ENCODE data around the gene PRSS23. TPM values are rescaled to one million over a fixed set of nuclear protein-coding genes. Genes with fewer than 3 reads are reported as not detected.

Gene PRSS23
- total RNA-seq, 1 experiment from 2014 or later: 9.8 TPM

DNA sequence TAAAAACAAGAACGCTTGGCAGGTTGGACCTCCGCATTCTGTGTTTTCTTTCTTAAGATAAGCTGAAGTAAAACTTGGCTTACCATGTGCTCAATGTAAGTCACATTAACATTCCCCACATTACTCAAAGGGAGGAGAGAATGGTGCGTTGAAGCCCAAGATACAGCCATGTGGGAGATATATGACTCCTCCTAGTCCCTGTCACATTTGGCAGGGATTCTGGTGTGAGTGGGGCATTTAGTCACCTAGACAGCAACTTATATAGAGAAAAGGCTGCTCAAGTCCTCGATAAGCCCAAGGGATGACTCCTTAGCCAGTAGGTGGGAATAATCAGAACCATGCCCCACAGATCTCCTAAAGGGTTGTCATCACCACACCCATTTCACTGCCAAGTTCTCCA lies 4.6 kb downstream of the PRSS23 start:
- CTCF ChIA-PET: interaction anchor here (0.6 to 1.9 kb wide), 7 partner anchors 11 to 350 kb away, joined by 3 to 8 read pairs (median 3); no protein-coding TSS in a partner anchor
- TF ChIP-seq, protein P1, sequence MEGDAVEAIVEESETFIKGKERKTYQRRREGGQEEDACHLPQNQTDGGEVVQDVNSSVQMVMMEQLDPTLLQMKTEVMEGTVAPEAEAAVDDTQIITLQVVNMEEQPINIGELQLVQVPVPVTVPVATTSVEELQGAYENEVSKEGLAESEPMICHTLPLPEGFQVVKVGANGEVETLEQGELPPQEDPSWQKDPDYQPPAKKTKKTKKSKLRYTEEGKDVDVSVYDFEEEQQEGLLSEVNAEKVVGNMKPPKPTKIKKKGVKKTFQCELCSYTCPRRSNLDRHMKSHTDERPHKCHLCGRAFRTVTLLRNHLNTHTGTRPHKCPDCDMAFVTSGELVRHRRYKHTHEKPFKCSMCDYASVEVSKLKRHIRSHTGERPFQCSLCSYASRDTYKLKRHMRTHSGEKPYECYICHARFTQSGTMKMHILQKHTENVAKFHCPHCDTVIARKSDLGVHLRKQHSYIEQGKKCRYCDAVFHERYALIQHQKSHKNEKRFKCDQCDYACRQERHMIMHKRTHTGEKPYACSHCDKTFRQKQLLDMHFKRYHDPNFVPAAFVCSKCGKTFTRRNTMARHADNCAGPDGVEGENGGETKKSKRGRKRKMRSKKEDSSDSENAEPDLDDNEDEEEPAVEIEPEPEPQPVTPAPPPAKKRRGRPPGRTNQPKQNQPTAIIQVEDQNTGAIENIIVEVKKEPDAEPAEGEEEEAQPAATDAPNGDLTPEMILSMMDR (IDR thresholded peaks at IDR 0.05; ENCODE audit: unreplicated experiment): no peak
- Mint-ChIP-seq H3K27ac (ENCODE audit: low read depth, unreplicated experiment) (no peak overlapping the region), H3K4me3 (ENCODE audit: unreplicated experiment) (no peak overlapping the region), H3K36me3 (ENCODE audit: insufficient read depth, unreplicated experiment) (peaks cover 5% of the 10 kb centered on the region), H3K27me3 (ENCODE audit: insufficient read depth, unreplicated experiment) (no peaks in the 10 kb centered on the region), H3K9me3 (ENCODE audit: unreplicated experiment) (no peaks in the 10 kb centered on the region), H3K4me1 (ENCODE audit: insufficient read depth, unreplicated experiment) (peaks cover 11% of the 10 kb centered on the region)
- no TSS peak for BruUV-seq (replicated peaks)
- intact Hi-C loops (cut with micrococcal nuclease): loop anchor here (5.0 kb wide), 2 partner anchors 133 to 348 kb away; partner anchors contain the start of gene ME3
- POLR2A ChIA-PET: no interaction called here
- DNase-seq (ENCODE audit: unreplicated experiment): no peak

DNA sequence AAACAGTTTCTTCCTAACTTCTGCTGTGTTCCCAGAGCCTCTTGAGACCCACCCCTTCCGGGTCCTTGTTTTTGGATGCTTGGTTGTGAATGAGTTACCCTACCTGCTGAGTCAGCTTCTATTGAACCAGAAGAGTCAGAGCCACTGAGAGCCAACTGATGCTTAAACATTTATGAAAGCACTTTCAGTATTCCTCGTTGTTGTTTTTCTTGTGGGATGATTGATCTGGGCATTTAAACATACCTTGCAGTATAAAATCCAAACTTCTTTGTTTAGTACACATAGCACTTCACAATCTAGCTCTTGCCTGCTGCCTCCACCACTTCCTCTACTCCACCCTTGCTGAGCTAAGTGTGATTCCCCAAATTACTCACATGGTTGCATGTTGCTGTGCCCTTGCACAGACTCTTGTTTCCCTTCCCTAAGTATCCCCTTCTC lies 5.5 kb downstream of the PRSS23 start:
- no TSS peak for BruUV-seq (replicated peaks)
- no peaks in the 10 kb centered on the region for H3K9me3 Mint-ChIP-seq (ENCODE audit: unreplicated experiment)
- H3K36me3 Mint-ChIP-seq (ENCODE audit: insufficient read depth, unreplicated experiment): peaks cover 5% of the 10 kb centered on the region
- intact Hi-C loops (cut with micrococcal nuclease): no loop called here
- TF ChIP-seq, protein P1 (IDR thresholded peaks at IDR 0.05; ENCODE audit: unreplicated experiment): no peak
- no peaks in the 10 kb centered on the region for H3K27me3 Mint-ChIP-seq (ENCODE audit: insufficient read depth, unreplicated experiment)
- H3K4me1 Mint-ChIP-seq (ENCODE audit: insufficient read depth, unreplicated experiment): peaks cover 11% of the 10 kb centered on the region
- ChIA-PET CTCF (interaction anchor here (0.6 to 1.9 kb wide), 8 partner anchors 10 to 943 kb away, joined by 3 to 8 read pairs (median 3); no protein-coding TSS in a partner anchor), POLR2A (no interaction called here)
- no peak for DNase-seq (ENCODE audit: unreplicated experiment)
- no peak overlapping the region for H3K4me3 Mint-ChIP-seq (ENCODE audit: unreplicated experiment)
- H3K27ac Mint-ChIP-seq (ENCODE audit: low read depth, unreplicated experiment): peak overlapping the region; percentile 11

DNA sequence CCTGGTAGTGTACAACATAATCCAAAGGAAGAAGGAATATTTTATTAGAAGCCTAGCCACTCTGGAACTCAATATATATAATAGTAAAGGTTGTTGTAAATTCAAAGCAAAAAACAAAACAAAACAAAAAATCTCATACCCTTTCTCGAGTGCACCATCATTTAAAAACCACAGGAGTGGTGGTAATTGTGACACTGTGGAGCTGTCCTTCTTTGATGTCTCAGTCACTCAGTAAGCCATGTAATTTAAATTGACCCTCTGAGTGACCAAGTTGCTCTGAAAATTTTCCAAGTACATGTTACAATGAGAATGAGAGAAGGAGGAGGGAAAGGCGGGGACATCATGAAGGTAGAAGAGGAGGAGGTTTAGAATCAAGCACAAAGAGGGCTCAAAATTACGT lies 6.6 kb downstream of the PRSS23 start:
- ChIA-PET POLR2A (no interaction called here), CTCF (interaction anchor here (1.2 to 1.3 kb wide), 3 partner anchors 11 to 446 kb away, joined by 3 to 4 read pairs (median 3); no protein-coding TSS in a partner anchor)
- BruUV-seq (replicated peaks): no TSS peak
- intact Hi-C loops (cut with micrococcal nuclease): no loop called here
- Mint-ChIP-seq H3K27me3 (ENCODE audit: insufficient read depth, unreplicated experiment) (no peaks in the 10 kb centered on the region), H3K36me3 (ENCODE audit: insufficient read depth, unreplicated experiment) (peaks cover 5% of the 10 kb centered on the region), H3K9me3 (ENCODE audit: unreplicated experiment) (no peaks in the 10 kb centered on the region), H3K27ac (ENCODE audit: low read depth, unreplicated experiment) (no peak overlapping the region), H3K4me3 (ENCODE audit: unreplicated experiment) (no peak overlapping the region), H3K4me1 (ENCODE audit: insufficient read depth, unreplicated experiment) (peaks cover 11% of the 10 kb centered on the region)
- TF ChIP-seq, protein P1 (IDR thresholded peaks at IDR 0.05; ENCODE audit: unreplicated experiment): no peak
- no peak for DNase-seq (ENCODE audit: unreplicated experiment)

DNA sequence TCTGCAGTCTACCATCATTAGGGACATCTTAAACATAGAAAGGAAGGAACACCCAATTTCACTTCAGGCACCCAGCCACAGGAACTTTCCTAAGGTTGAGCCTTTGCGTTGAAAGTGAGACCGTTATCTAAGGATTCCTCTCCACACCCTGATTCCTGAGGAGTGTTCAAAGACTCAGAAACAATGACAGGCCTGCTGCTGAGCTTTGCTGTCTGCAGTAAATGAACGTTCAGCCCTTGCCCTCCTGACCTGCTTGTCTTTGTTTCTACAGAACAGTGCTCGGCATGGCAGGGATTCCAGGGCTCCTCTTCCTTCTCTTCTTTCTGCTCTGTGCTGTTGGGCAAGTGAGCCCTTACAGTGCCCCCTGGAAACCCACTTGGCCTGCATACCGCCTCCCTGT lies 7.0 kb downstream of the PRSS23 start:
- Mint-ChIP-seq H3K4me1 (ENCODE audit: insufficient read depth, unreplicated experiment) (peaks cover 11% of the 10 kb centered on the region), H3K9me3 (ENCODE audit: unreplicated experiment) (no peaks in the 10 kb centered on the region), H3K36me3 (ENCODE audit: insufficient read depth, unreplicated experiment) (peaks cover 5% of the 10 kb centered on the region), H3K27ac (ENCODE audit: low read depth, unreplicated experiment) (no peak overlapping the region), H3K27me3 (ENCODE audit: insufficient read depth, unreplicated experiment) (no peaks in the 10 kb centered on the region), H3K4me3 (ENCODE audit: unreplicated experiment) (no peak overlapping the region)
- TF ChIP-seq, protein P1 (IDR thresholded peaks at IDR 0.05; ENCODE audit: unreplicated experiment): no peak
- no TSS peak for BruUV-seq (replicated peaks)
- CTCF ChIA-PET: interaction anchor here (1.3 kb wide), 1 partner anchor 345 kb away, joined by 4 read pairs; no protein-coding TSS in a partner anchor
- POLR2A ChIA-PET: no interaction called here
- DNase-seq (ENCODE audit: unreplicated experiment): no peak
- intact Hi-C loops (cut with micrococcal nuclease): no loop called here

Measured in MCF 10A (cell line).